ENCODE results near the gene PLEKHA6.

PLEKHA6 gene

GRCh38 chr1:204262506-204263253, 97.0 kb downstream of the PLEKHA6 start:
- Mint-ChIP-seq H3K4me3 (no peak overlapping the region), H3K9me3 (no peaks in the 10 kb centered on the region), H3K27ac (no peak overlapping the region), H3K27me3 (no peaks in the 10 kb centered on the region), H3K4me1 (ENCODE audit: low read depth) (peaks cover 6% of the 10 kb centered on the region), H3K36me3 (ENCODE audit: low read depth) (no peaks in the 10 kb centered on the region)
- intact Hi-C loops (cut with micrococcal nuclease), result no loop called here

DNA sequence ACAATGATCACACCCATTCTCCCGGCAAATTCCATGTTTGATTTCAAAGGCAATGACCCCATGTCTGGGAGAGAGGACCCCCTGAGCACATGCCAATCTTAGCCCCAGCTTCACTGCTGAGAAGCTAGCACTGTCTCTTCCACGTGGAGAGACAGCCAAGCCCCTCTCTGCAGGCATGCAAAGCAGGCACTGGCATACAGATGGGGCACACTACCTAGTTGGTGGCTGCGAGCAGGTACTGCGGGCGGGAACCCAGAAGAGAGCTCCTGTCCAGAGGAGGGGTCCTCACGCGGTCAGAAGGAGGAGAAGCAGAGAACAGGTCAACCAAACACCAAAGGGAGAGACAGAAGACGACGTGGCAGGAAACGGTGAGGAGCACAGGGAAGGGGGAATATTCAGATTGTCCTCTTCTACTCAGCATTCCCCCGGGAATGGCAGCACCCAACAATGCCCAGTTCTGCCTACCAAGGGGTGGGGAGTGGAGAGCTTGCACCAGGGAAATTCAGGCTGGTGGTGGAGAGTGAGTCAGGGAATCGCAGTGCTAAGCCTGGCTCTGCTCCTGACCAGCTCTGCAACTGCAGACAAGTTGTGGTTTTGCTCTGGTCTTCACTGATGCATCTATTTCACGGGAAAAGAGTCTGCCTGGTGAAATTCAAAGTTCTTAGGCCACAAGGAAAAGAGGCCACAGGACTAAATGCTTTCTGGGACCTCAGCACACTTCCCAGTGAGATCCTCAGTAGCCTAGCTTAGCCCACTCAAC, 97.8 kb downstream of the PLEKHA6 start:
- intact Hi-C loops (cut with micrococcal nuclease), result no loop called here
- no peaks in the 10 kb centered on the region for H3K36me3 Mint-ChIP-seq (ENCODE audit: low read depth)
- peaks cover 6% of the 10 kb centered on the region for H3K4me1 Mint-ChIP-seq (ENCODE audit: low read depth)
- H3K4me3 Mint-ChIP-seq, result no peak overlapping the region
- no peaks in the 10 kb centered on the region for H3K27me3 Mint-ChIP-seq
- no peaks in the 10 kb centered on the region for H3K9me3 Mint-ChIP-seq
- no peak overlapping the region for H3K27ac Mint-ChIP-seq

- Mint-ChIP-seq H3K36me3 (ENCODE audit: low read depth) (no peaks in the 10 kb centered on the region), H3K4me1 (ENCODE audit: low read depth) (peaks cover 11% of the 10 kb centered on the region), H3K27me3 (no peaks in the 10 kb centered on the region), H3K27ac (no peak overlapping the region), H3K9me3 (no peaks in the 10 kb centered on the region), H3K4me3 (no peak overlapping the region)
- intact Hi-C loops (cut with micrococcal nuclease), result no loop called here
Observed at GRCh38 chr1:204261266-204261665, 98.5 kb downstream of the PLEKHA6 start.

DNA sequence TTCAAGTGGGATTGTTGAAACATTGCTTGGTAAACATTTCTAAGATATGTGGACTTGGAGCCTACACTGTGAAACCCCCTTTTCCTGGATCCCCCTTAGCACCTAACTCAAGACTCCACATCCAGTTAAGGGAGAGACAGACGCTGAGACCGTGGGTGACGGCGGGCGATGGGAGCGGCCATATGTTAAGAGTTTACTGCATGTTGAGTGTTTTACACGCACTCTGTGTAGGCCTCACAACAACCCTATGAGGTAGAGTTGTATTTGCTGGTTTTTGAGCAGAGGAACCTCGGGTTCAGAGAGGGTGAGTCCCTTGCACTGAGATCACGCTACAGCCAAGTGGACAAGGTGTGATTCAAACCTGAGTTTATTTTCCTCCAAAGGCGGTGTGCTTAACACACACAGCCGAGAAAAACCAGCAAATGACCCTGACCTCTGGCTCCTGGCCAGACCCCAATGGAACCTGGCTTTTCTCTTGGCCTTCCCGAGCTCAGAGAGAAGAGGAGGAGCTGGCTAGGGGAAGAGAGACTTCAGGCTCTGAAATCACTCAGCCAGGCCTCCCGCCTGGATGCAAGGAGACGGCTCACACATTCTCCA, 99.0 kb downstream of the PLEKHA6 start:
- Mint-ChIP-seq H3K4me1 (ENCODE audit: low read depth) (peaks cover 16% of the 10 kb centered on the region), H3K36me3 (ENCODE audit: low read depth) (no peaks in the 10 kb centered on the region), H3K4me3 (no peak overlapping the region), H3K27ac (no peak overlapping the region), H3K9me3 (no peaks in the 10 kb centered on the region), H3K27me3 (no peaks in the 10 kb centered on the region)
- intact Hi-C loops (cut with micrococcal nuclease), result no loop called here

- Mint-ChIP-seq H3K9me3 (no peaks in the 10 kb centered on the region), H3K4me1 (ENCODE audit: low read depth) (peaks cover 22% of the 10 kb centered on the region), H3K27me3 (no peaks in the 10 kb centered on the region), H3K27ac (no peak overlapping the region), H3K4me3 (no peak overlapping the region), H3K36me3 (ENCODE audit: low read depth) (no peaks in the 10 kb centered on the region)
- intact Hi-C loops (cut with micrococcal nuclease), result no loop called here
Observed at GRCh38 chr1:204259782-204260181, 99.9 kb downstream of the PLEKHA6 start.

- intact Hi-C loops (cut with micrococcal nuclease), result no loop called here
- Mint-ChIP-seq H3K27ac (no peak overlapping the region), H3K4me3 (no peak overlapping the region), H3K36me3 (ENCODE audit: low read depth) (no peaks in the 10 kb centered on the region), H3K9me3 (no peaks in the 10 kb centered on the region), H3K27me3 (no peaks in the 10 kb centered on the region), H3K4me1 (ENCODE audit: low read depth) (peaks cover 24% of the 10 kb centered on the region)
Observed at GRCh38 chr1:204259196-204259595, 100.5 kb downstream of the PLEKHA6 start.

GRCh38 chr1:204258213-204259115, 101.3 kb downstream of the PLEKHA6 start:
- H3K27ac Mint-ChIP-seq, result no peak overlapping the region
- no peaks in the 10 kb centered on the region for H3K36me3 Mint-ChIP-seq (ENCODE audit: low read depth)
- intact Hi-C loops (cut with micrococcal nuclease), result loop anchor here (1.0 kb wide), 1 partner anchor 105 kb away; no protein-coding TSS in a partner anchor
- H3K27me3 Mint-ChIP-seq, result no peaks in the 10 kb centered on the region
- no peak overlapping the region for H3K4me3 Mint-ChIP-seq
- no peaks in the 10 kb centered on the region for H3K9me3 Mint-ChIP-seq
- peaks cover 28% of the 10 kb centered on the region for H3K4me1 Mint-ChIP-seq (ENCODE audit: low read depth)

- intact Hi-C loops (cut with micrococcal nuclease), result no loop called here
- Mint-ChIP-seq H3K4me1 (ENCODE audit: low read depth) (peaks cover 28% of the 10 kb centered on the region), H3K36me3 (ENCODE audit: low read depth) (no peaks in the 10 kb centered on the region), H3K27ac (no peak overlapping the region), H3K4me3 (no peak overlapping the region), H3K9me3 (no peaks in the 10 kb centered on the region), H3K27me3 (no peaks in the 10 kb centered on the region)
Observed at GRCh38 chr1:204257446-204257845, 102.3 kb downstream of the PLEKHA6 start.

DNA sequence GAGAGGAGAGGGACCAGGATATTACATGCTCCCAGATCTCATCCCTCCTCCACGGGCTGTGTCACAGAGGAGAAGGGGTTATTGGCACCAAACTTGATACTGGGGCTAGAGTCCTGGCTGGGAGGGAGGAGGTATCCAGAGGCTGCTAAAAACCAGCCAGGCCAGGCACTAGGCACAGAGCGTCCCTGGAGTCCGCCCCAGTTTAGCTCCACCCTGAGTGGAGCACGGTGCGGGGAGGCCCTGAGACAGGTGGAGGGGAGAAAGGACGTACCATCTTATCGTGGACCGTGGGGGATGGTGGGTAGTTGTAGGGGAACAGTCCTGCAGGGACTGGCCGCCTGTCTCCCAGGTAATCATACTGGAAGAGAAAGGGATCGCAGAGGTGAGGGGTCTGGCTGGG, 103.2 kb downstream of the PLEKHA6 start:
- H3K4me3 Mint-ChIP-seq, result no peak overlapping the region
- H3K36me3 Mint-ChIP-seq (ENCODE audit: low read depth), result no peaks in the 10 kb centered on the region
- H3K27me3 Mint-ChIP-seq, result no peaks in the 10 kb centered on the region
- intact Hi-C loops (cut with micrococcal nuclease), result no loop called here
- peak overlapping the region; percentile 59 for H3K27ac Mint-ChIP-seq
- H3K9me3 Mint-ChIP-seq, result no peaks in the 10 kb centered on the region
- peaks cover 28% of the 10 kb centered on the region for H3K4me1 Mint-ChIP-seq (ENCODE audit: low read depth)

DNA sequence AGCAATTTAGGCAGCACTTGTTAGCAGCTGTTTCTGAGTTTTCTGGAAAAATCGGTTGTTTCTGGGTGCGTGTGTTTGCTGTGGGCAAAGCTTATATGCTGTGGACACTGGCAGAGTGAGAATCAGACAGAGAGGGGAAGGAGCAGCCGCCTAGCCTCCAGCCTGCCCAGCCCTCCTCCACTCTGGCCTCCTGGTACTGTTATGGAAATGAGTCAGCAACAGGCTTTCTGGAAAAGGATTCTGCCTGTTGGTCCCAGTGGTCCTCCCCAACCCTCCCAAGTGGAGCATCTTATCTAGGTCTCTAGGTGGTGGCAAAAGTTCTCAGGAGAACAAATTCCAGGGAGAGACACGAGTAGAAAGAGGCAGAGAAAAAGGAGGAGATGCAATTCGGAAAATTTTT, 103.8 kb downstream of the PLEKHA6 start:
- H3K27me3 Mint-ChIP-seq, result no peaks in the 10 kb centered on the region
- peak overlapping the region; percentile 59 for H3K27ac Mint-ChIP-seq
- H3K4me3 Mint-ChIP-seq, result no peak overlapping the region
- H3K9me3 Mint-ChIP-seq, result no peaks in the 10 kb centered on the region
- intact Hi-C loops (cut with micrococcal nuclease), result no loop called here
- no peaks in the 10 kb centered on the region for H3K36me3 Mint-ChIP-seq (ENCODE audit: low read depth)
- peaks cover 28% of the 10 kb centered on the region for H3K4me1 Mint-ChIP-seq (ENCODE audit: low read depth)

GRCh38 chr1:204255225-204255624, 104.5 kb downstream of the PLEKHA6 start:
- Mint-ChIP-seq H3K36me3 (ENCODE audit: low read depth) (no peaks in the 10 kb centered on the region), H3K27ac (peak overlapping the region; percentile 59)

DNA sequence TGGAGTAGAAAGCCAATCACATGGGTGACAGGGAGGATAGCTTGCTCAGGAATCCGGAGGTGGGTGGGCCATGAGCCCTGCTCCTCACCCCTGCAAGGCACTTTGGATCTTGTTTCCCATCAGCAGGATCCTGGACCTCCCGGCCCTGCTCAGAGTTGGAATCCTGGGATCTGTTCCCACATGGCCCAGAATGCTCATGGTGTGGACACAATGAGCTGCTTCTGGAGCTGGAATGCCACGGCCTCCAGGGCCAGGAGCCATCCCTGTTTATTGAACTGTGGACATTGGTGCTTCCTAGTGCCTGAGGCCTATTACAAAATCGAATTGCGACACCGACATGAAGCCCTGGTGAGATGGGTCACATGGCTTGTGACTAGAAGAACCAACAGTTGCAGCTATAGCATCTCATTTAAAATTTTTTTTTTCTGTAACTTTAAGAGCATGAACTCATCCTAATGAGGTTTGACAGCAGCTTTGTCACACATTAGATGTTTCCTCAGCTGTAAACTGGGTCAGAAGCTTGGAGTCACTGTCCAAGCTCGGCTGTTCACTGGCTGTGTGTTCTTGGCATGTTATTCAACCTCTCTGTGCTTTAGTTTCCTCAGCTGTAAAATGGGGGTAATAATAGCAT, 105.6 kb downstream of the PLEKHA6 start:
- Mint-ChIP-seq H3K36me3 (ENCODE audit: low read depth) (no peaks in the 10 kb centered on the region), H3K27ac (no peak overlapping the region), H3K4me3 (no peak overlapping the region), H3K27me3 (no peaks in the 10 kb centered on the region), H3K4me1 (ENCODE audit: low read depth) (peaks cover 28% of the 10 kb centered on the region), H3K9me3 (no peaks in the 10 kb centered on the region)
- intact Hi-C loops (cut with micrococcal nuclease), result no loop called here

More at GRCh38 chr1:204255225-204255624, 104.5 kb downstream of the PLEKHA6 start:
- H3K9me3 Mint-ChIP-seq, result no peaks in the 10 kb centered on the region
- no peaks in the 10 kb centered on the region for H3K27me3 Mint-ChIP-seq
- H3K4me1 Mint-ChIP-seq (ENCODE audit: low read depth), result peaks cover 28% of the 10 kb centered on the region
- peak overlapping the region; percentile 57 for H3K4me3 Mint-ChIP-seq
- intact Hi-C loops (cut with micrococcal nuclease), result no loop called here

DNA sequence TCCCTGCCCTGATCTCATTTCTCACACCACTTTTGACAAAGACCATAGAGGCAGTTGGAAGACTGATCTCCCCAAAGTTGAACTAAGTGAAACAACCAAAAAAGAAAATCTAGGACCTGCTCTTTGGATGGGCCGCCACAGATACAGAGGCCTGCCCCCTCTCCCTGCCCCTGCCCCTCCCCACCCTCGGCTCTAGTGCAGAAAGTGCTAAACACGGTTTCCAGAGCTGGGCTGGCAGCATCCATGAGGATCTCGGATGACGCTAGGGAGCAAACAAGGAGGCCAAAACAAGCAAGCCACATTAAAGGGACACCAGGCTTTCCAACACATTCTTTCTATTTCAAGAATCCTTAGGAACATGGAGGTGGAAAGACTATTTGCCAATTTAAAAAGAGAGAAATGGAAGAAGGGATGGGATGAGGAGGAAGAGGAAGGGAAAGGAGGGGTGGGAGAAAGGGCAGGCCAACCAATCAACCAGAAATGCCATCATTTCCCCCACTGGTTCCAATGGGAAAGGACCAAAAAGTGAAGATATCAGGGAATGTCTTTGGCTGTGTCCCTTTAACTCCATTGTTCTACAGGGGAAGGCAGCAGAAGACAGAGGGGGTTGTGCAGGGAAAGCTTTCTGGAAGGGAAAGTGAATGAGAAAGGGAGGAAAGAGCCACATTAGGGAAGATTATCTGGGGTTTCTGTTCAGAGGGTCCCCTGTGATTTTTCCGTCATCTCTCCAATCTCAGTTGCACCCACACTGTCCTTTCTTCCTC, 107.6 kb downstream of the PLEKHA6 start:
- intact Hi-C loops (cut with micrococcal nuclease), result no loop called here
- H3K4me1 Mint-ChIP-seq (ENCODE audit: low read depth), result peaks cover 22% of the 10 kb centered on the region
- H3K4me3 Mint-ChIP-seq, result no peak overlapping the region
- H3K9me3 Mint-ChIP-seq, result no peaks in the 10 kb centered on the region
- H3K27me3 Mint-ChIP-seq, result no peaks in the 10 kb centered on the region
- no peaks in the 10 kb centered on the region for H3K36me3 Mint-ChIP-seq (ENCODE audit: low read depth)
- no peak overlapping the region for H3K27ac Mint-ChIP-seq
